MV-4-11 (cell line): ENCODE data around the gene NMBR.
"Not testable (repeated sequence)": the region's sequence is repeated elsewhere in the genome, so short reads cannot be mapped to it uniquely, and the experiment has no call there.

Source experiments
- DNase-seq: peaks from one replicate; lab custom pipeline; 2025; lab: John Stamatoyannopoulos, UW

Gene NMBR

GRCh38 chr6:142058551-142059290, 88.2 kb downstream of the NMBR start:
- no peak for DNase-seq

GRCh38 chr6:142055219-142055618, 91.7 kb downstream of the NMBR start:
- no peak for DNase-seq

- no peak for DNase-seq
These were observed 95.5 kb downstream of the NMBR start for GRCh38 chr6:142051404-142051803.

GRCh38 chr6:142048593-142048980, 98.3 kb downstream of the NMBR start:
- DNase-seq: no peak

- DNase-seq: no peak
These were observed 98.9 kb downstream of the NMBR start for GRCh38 chr6:142047934-142048592.

GRCh38 chr6:142045380-142046278, 101.3 kb downstream of the NMBR start:
- DNase-seq: no peak

GRCh38 chr6:142035890-142036289, 111.0 kb downstream of the NMBR start:
- no peak for DNase-seq

GRCh38 chr6:142031035-142031434, 115.9 kb downstream of the NMBR start:
- DNase-seq: no peak

- DNase-seq: no peak
These were observed 116.8 kb downstream of the NMBR start for GRCh38 chr6:142030115-142030619.

GRCh38 chr6:142028527-142028926, 118.4 kb downstream of the NMBR start:
- DNase-seq: no peak

GRCh38 chr6:142027804-142028203, 119.1 kb downstream of the NMBR start:
- not testable (repeated sequence) for DNase-seq

- no peak for DNase-seq
These were observed 119.8 kb downstream of the NMBR start for GRCh38 chr6:142027074-142027473.

- no peak for DNase-seq
These were observed 120.5 kb downstream of the NMBR start for GRCh38 chr6:142026471-142026870.
